ENCODE measurements around the gene CMSS1. TPM values are rescaled to one million over a fixed set of nuclear protein-coding genes. Genes with fewer than 3 reads are reported as not detected.

Gene CMSS1
- total and polyA plus RNA-seq, 2 of the 13 experiments (the other 11 are each of a cell fraction or from before 2014, with no cell fraction given): 6.4 to 48.7 TPM

- no peaks in the 10 kb centered on the region for H3K27me3 ChIP-seq (ENCODE audit: control insufficient read depth in 1 of 2, insufficient read depth in 2 of 2, low read length in 2 of 2)
- no peak overlapping the region for H2AFZ ChIP-seq (ENCODE audit: low read length)
- FAIRE-seq: no peak
- no peak for DNase-seq (ENCODE audit: low spot score)
- H3K4me2 ChIP-seq (ENCODE audit: low read depth, low read length): no peak overlapping the region
- peak overlapping the region; percentile 32 for H3K27ac ChIP-seq (ENCODE audit: extremely low read length, insufficient read depth, low read length)
- CTCF ChIA-PET (ENCODE audit: low intra/inter-chr PET ratio, low total read pairs): no interaction called here
- no peak overlapping the region for H3K9ac ChIP-seq (ENCODE audit: insufficient read depth, low read depth, low read length)
- BruUV-seq (replicated peaks): no TSS peak
- peaks cover 73% of the 10 kb centered on the region for H3K4me1 ChIP-seq (ENCODE audit: insufficient read depth, low read length)
- ATAC-seq: no peak
- H3K79me2 ChIP-seq (ENCODE audit: insufficient read depth, low read length): no peaks in the 10 kb centered on the region
- in situ Hi-C loops (cut with HindIII; ENCODE audit: extremely low pct_ligation_motif_present, low pct_unique_long_range_greater_than_20kb) (no loop called here), intact Hi-C loops (cut with micrococcal nuclease; ENCODE audit: unreplicated experiment) (no loop called here)
- H4K20me1 ChIP-seq (ENCODE audit: insufficient read depth, low read length): no peaks in the 10 kb centered on the region
- no peak overlapping the region for H3K4me3 ChIP-seq (replicated peaks in 1 of 3; ENCODE audit: insufficient read depth in 1 of 3, low read depth in 2 of 3, low read length in 3 of 3)
- TF ChIP-seq FOXA3 (CRISPR knock-in tag; IDR thresholded peaks at IDR 0.05) (no peak), ELF1 (CRISPR knock-in tag; IDR thresholded peaks at IDR 0.05) (no peak), ARID4A (CRISPR knock-in tag; IDR thresholded peaks at IDR 0.05; ENCODE audit: borderline replicate concordance) (no peak), MATR3 (CRISPR knock-in tag; IDR thresholded peaks at IDR 0.05) (no peak), PLRG1 (conservative IDR thresholded peaks at IDR 0.05) (no peak), MEIS2 (CRISPR knock-in tag; IDR thresholded peaks at IDR 0.05) (no peak), PBX2 (CRISPR knock-in tag; IDR thresholded peaks at IDR 0.05) (no peak), IKZF4 (CRISPR knock-in tag; IDR thresholded peaks at IDR 0.05; ENCODE audit: borderline replicate concordance, low read depth, not compliant biosample characterization) (no peak), ZNF547 (CRISPR knock-in tag; IDR thresholded peaks at IDR 0.05) (no peak), PRMT3 (CRISPR knock-in tag; IDR thresholded peaks at IDR 0.05; ENCODE audit: borderline replicate concordance, low read depth) (no peak), DNMT3B (CRISPR knock-in tag; conservative IDR thresholded peaks at IDR 0.05) (no peak), ONECUT2 (CRISPR knock-in tag; IDR thresholded peaks at IDR 0.05) (no peak)
- POLR2A ChIA-PET: interaction anchor here (1.2 to 1.3 kb wide), 2 partner anchors 28 to 156 kb away, joined by 3 to 8 read pairs; partner anchors contain the start of gene TBC1D23
- no peaks in the 10 kb centered on the region for H3K9me3 ChIP-seq (ENCODE audit: low read length)
- H3K36me3 ChIP-seq (replicated peaks in 1 of 2; ENCODE audit: control insufficient read depth in 1 of 2, insufficient read depth in 2 of 2, low read length in 2 of 2): no peaks in the 10 kb centered on the region
Observed at GRCh38 chr3:100104817-100105413, 287.3 kb downstream of the CMSS1 start.

All from HepG2 (cell line).